ENCODE results near the gene PCGF6.

Gene PCGF6, protein sequence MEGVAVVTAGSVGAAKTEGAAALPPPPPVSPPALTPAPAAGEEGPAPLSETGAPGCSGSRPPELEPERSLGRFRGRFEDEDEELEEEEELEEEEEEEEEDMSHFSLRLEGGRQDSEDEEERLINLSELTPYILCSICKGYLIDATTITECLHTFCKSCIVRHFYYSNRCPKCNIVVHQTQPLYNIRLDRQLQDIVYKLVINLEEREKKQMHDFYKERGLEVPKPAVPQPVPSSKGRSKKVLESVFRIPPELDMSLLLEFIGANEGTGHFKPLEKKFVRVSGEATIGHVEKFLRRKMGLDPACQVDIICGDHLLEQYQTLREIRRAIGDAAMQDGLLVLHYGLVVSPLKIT

DNA sequence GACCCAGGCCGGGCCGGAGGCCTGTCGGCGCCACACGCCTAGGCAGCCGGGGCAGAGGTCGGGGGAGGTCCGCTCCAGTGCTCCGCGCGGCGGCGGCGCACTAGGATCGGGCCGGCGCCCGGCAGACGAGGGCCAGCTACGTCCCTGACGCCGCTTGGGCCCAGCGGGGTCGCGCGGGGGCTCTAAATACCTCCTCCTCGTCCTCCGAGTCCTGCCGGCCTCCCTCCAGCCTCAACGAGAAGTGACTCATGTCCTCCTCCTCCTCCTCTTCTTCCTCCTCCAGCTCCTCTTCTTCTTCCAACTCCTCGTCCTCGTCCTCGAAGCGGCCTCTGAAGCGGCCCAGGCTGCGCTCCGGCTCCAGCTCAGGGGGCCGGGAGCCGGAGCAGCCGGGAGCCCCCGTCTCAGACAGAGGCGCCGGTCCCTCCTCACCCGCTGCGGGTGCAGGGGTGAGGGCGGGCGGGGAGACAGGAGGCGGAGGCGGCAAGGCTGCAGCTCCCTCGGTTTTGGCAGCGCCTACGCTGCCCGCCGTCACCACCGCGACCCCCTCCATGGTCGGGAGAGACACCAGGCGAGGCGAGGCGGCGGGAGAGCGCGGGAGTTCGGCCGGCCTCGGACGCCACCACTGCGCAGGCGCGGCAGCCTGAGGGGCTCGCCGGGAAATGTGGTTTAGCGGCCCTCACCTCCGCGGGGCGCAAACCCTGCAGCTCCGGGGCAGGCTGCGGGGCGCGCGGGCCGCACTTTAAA is at the start of gene PCGF6:
PCGF6 (minus strand) TSS at position 624 of the 744 bp plus-strand sequence; CDS start at position 550, 74 bp downstream.
- Histone ChIP-seq H3K27me3 (ENCODE audit: control insufficient read depth, insufficient read depth, low read length) (no peaks in the 10 kb centered on the region), H3K9me3 (ENCODE audit: control insufficient read depth, low read depth, low read length) (no peaks in the 10 kb centered on the region), H3K36me3 (ENCODE audit: control insufficient read depth, low read depth, low read length) (peaks cover 24% of the 10 kb centered on the region), H3K4me3 (ENCODE audit: low read length) (peak within 1 kb of the TSS; percentile 83), H3K9ac (ENCODE audit: low read length) (peak within 1 kb of the TSS; percentile 83), H3K27ac (ENCODE audit: low read length) (no peak within 1 kb of the TSS), H3K4me1 (ENCODE audit: control insufficient read depth, low read depth, low read length) (no peaks in the 10 kb centered on the region)

DNA sequence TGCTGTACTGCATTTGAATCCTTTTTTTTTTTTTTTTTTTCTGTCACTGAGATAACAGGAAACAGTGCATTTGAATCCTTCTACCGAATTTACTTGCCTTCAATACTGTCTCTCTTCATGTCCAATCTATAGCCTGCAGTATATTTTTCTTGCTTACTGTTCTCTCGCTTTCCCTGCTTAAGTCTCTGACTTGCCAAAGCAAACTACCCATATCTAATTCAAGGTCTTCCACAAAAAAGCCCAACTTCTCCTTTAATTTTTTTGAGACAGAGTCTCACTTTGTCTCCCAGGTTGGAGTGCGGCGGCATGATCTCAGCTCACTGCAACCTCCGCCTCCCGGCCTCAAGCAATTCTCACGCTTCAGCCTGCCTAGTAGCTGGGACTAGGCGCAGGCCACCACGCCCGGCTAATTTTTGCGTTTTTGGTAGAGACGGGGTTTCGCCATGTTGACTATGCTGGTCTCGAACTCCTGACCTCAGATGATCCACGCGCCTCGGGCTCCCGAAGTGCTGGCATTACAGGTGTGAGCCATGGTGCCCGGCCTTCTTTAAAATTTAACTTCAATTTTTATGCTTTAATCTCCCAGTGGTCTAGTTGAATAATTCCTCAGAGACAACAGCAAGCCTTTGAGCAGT is 46.4 kb upstream of the PCGF6 start:
- Histone ChIP-seq H3K9me3 (ENCODE audit: control insufficient read depth, low read depth, low read length) (no peaks in the 10 kb centered on the region), H3K4me3 (ENCODE audit: low read length) (peak overlapping the region; percentile 98), H3K36me3 (ENCODE audit: control insufficient read depth, low read depth, low read length) (peaks cover 41% of the 10 kb centered on the region), H3K9ac (ENCODE audit: low read length) (peak overlapping the region; percentile 91), H3K4me1 (ENCODE audit: control insufficient read depth, low read depth, low read length) (peaks cover 15% of the 10 kb centered on the region), H3K27ac (ENCODE audit: low read length) (no peak overlapping the region), H3K27me3 (ENCODE audit: control insufficient read depth, insufficient read depth, low read length) (no peaks in the 10 kb centered on the region)

DNA sequence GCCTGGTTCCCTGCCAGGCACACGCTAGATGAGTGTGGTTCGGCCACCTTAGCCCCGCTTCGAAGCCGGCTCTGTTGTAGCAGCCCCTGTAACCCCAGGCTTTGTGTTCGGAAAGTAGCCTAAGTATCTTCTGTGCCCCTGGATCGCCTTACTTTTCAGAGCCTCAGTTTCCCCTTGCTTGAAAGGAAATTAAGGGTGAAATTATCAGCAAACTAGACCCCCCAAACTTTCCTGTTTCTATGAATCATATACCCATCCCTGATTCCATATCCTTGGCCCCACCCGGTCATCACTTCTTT is 45.8 kb upstream of the PCGF6 start:
- Histone ChIP-seq H3K9me3 (ENCODE audit: control insufficient read depth, low read depth, low read length) (no peaks in the 10 kb centered on the region), H3K4me3 (ENCODE audit: low read length) (peak overlapping the region; percentile 98), H3K27ac (ENCODE audit: low read length) (peak overlapping the region; percentile 39), H3K9ac (ENCODE audit: low read length) (peak overlapping the region; percentile 91), H3K27me3 (ENCODE audit: control insufficient read depth, insufficient read depth, low read length) (no peaks in the 10 kb centered on the region), H3K4me1 (ENCODE audit: control insufficient read depth, low read depth, low read length) (peaks cover 15% of the 10 kb centered on the region), H3K36me3 (ENCODE audit: control insufficient read depth, low read depth, low read length) (peaks cover 42% of the 10 kb centered on the region)

DNA sequence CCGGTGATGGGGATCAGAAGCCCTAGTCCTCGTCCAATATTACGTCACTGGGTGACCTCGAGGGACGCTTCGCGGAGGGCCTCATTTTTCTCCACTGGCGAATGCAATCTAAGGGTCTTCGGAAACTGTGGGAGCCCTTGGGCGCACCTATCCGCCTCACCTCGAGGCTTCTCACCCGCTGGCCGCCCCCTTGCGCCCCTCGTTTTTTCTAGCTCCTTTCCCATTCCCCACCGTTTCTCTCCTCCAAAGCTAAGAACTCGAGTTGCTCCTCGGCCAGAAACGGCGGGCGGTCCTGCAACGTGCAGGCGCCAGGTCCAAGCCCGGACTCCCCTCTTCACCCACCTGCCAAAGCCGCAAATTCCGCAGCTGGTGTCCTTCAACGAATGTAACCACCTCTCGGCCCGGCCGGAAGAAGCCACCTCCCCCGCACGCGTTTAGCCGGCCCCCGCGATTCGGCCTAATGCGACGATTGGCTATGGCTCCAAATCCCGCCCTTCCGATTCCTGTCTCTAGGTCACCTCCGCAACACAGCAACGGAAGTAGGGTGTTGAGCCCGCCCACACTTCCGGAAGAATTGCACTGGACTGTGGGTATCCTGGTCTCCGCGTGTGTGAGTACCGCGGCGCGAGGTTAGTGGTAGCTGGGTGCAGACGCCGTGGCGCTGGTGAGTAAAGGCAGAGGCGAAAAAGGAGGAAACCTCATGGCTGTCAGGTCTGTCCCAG is 45.3 kb upstream of the PCGF6 start, which contains the start of the genes ATP5MK and PDCD11:
ATP5MK (minus strand) TSS at position 409 of the 722 bp plus-strand sequence. CDS start 4,018 bp downstream, outside the sequence.
PDCD11 (plus strand) TSS at position 560 of the 722 bp plus-strand sequence. CDS start 1,801 bp downstream, outside the sequence.
- H3K4me1 ChIP-seq (ENCODE audit: control insufficient read depth, low read depth, low read length) = peaks cover 15% of the 10 kb centered on the region
- peak within 1 kb of the TSS; percentile 49 for H3K27ac ChIP-seq (ENCODE audit: low read length)
- H3K36me3 ChIP-seq (ENCODE audit: control insufficient read depth, low read depth, low read length) = peaks cover 44% of the 10 kb centered on the region
- H3K9ac ChIP-seq (ENCODE audit: low read length) = peak within 1 kb of the TSS; percentile 91
- no peaks in the 10 kb centered on the region for H3K9me3 ChIP-seq (ENCODE audit: control insufficient read depth, low read depth, low read length)
- no peaks in the 10 kb centered on the region for H3K27me3 ChIP-seq (ENCODE audit: control insufficient read depth, insufficient read depth, low read length)
- peak within 1 kb of the TSS; percentile 98 for H3K4me3 ChIP-seq (ENCODE audit: low read length)

DNA sequence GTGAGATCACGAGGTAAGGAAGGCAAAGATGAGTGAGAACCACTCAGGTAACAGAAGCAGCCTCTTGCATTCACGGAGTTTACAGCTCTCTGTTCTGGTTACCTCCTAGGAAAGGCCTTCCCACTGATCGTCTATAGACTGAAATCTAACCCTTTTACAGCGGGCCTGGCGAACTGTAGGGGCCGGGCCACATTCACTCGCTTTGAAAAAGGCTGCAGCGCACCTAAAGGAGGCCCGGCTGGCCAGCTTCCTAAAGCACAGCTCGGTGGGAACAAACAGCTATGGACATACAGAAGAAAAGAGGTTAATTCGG is 44.8 kb upstream of the PCGF6 start:
- Histone ChIP-seq H3K27ac (ENCODE audit: low read length) (peak overlapping the region; percentile 49), H3K36me3 (ENCODE audit: control insufficient read depth, low read depth, low read length) (peaks cover 46% of the 10 kb centered on the region), H3K4me1 (ENCODE audit: control insufficient read depth, low read depth, low read length) (peaks cover 15% of the 10 kb centered on the region)

DNA sequence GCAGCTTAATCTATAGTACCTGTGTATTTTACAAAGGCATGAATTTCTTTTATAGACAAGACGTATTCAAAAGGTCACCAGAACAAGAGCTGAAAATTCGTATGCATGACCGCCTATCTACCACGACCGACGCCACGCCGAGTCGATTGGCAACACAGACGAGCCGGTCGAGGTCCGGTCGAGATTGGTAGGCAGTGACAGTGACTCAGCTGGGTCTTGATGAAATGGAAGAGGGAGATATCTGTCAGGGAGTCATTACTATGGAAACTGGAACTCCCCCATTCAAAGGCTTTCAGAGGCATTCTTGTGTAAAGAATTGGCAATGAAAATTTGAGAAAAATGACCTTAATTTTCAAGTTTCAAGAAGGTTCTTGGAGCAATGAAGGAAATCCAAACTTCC is 43.2 kb upstream of the PCGF6 start:
- Histone ChIP-seq H3K9me3 (ENCODE audit: control insufficient read depth, low read depth, low read length) (no peaks in the 10 kb centered on the region), H3K4me3 (ENCODE audit: low read length) (no peak overlapping the region), H3K36me3 (ENCODE audit: control insufficient read depth, low read depth, low read length) (peaks cover 44% of the 10 kb centered on the region), H3K9ac (ENCODE audit: low read length) (no peak overlapping the region), H3K4me1 (ENCODE audit: control insufficient read depth, low read depth, low read length) (peaks cover 15% of the 10 kb centered on the region), H3K27me3 (ENCODE audit: control insufficient read depth, insufficient read depth, low read length) (no peaks in the 10 kb centered on the region), H3K27ac (ENCODE audit: low read length) (no peak overlapping the region)

More for the DNA sequence above, 44.8 kb upstream of the PCGF6 start:
- Histone ChIP-seq H3K9me3 (ENCODE audit: control insufficient read depth, low read depth, low read length) (no peaks in the 10 kb centered on the region), H3K9ac (ENCODE audit: low read length) (peak overlapping the region; percentile 91), H3K27me3 (ENCODE audit: control insufficient read depth, insufficient read depth, low read length) (no peaks in the 10 kb centered on the region), H3K4me3 (ENCODE audit: low read length) (peak overlapping the region; percentile 98)

DNA sequence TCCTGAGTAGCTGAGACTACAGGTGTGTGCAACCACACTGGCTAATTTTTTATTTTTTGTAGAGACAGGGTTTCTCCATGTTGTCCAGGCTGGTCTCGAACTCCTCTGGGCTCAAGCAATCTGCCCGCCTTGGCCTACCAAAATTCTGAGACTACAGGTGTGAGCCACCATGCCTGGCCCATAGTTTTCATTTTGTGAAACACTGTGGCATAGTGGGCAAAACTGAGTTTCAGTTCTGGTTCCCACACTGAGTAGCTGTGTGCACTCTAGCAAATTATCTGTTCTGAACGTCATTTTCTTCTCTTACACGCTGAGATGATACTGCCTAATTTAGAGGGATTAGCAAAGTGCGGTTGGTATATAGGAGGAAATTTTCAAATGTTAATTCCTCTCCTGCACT is 31.8 kb upstream of the PCGF6 start:
- H3K9ac ChIP-seq (ENCODE audit: low read length) = no peak overlapping the region
- no peaks in the 10 kb centered on the region for H3K27me3 ChIP-seq (ENCODE audit: control insufficient read depth, insufficient read depth, low read length)
- no peak overlapping the region for H3K27ac ChIP-seq (ENCODE audit: low read length)
- H3K36me3 ChIP-seq (ENCODE audit: control insufficient read depth, low read depth, low read length) = peaks cover 26% of the 10 kb centered on the region
- H3K4me3 ChIP-seq (ENCODE audit: low read length) = no peak overlapping the region
- H3K4me1 ChIP-seq (ENCODE audit: control insufficient read depth, low read depth, low read length) = no peaks in the 10 kb centered on the region
- no peaks in the 10 kb centered on the region for H3K9me3 ChIP-seq (ENCODE audit: control insufficient read depth, low read depth, low read length)

DNA sequence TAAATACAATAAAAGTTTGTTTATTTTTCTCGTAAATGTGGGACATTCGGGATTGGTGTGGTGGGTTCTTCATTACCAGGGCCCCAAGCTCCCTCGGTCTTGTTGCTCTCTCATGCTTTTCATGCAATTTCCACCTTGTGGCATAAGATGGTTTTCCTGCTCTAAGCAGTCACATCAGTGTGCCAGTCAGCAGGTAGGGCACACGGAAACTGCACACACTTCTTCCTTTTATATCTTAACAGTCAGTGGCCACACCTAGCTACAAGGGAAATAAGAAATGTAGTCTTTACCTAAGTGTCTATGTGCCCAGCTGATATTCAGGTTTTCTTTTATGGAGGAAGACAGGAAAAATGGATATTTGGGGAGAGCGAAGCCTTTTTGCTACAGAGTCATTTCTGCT is 23.3 kb upstream of the PCGF6 start:
- no peak overlapping the region for H3K4me3 ChIP-seq (ENCODE audit: low read length)
- no peaks in the 10 kb centered on the region for H3K9me3 ChIP-seq (ENCODE audit: control insufficient read depth, low read depth, low read length)
- no peaks in the 10 kb centered on the region for H3K4me1 ChIP-seq (ENCODE audit: control insufficient read depth, low read depth, low read length)
- peaks cover 26% of the 10 kb centered on the region for H3K36me3 ChIP-seq (ENCODE audit: control insufficient read depth, low read depth, low read length)
- H3K27me3 ChIP-seq (ENCODE audit: control insufficient read depth, insufficient read depth, low read length) = no peaks in the 10 kb centered on the region
- no peak overlapping the region for H3K9ac ChIP-seq (ENCODE audit: low read length)
- no peak overlapping the region for H3K27ac ChIP-seq (ENCODE audit: low read length)

DNA sequence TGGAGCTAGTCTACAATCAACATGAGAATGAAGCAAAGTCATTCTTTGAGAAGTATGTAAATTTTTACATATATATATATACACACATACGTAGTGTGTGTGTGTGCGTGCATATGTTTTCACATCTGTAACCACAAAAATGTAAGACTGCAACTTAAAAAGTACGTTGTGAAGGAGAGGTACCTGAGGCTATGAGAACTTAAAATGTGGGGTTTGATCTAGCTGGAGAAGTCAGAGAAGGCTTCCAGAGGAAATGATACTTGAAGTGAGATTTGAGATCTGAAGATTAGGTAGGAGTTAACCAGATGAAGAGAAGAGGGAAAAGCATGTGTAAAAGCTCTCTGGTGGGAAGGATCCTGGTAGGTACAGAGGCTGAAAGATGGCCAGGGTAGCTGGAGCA is 22.6 kb upstream of the PCGF6 start:
- Histone ChIP-seq H3K4me3 (ENCODE audit: low read length) (no peak overlapping the region), H3K9me3 (ENCODE audit: control insufficient read depth, low read depth, low read length) (no peaks in the 10 kb centered on the region), H3K27me3 (ENCODE audit: control insufficient read depth, insufficient read depth, low read length) (no peaks in the 10 kb centered on the region), H3K27ac (ENCODE audit: low read length) (no peak overlapping the region), H3K9ac (ENCODE audit: low read length) (no peak overlapping the region), H3K36me3 (ENCODE audit: control insufficient read depth, low read depth, low read length) (peaks cover 26% of the 10 kb centered on the region), H3K4me1 (ENCODE audit: control insufficient read depth, low read depth, low read length) (no peaks in the 10 kb centered on the region)

DNA sequence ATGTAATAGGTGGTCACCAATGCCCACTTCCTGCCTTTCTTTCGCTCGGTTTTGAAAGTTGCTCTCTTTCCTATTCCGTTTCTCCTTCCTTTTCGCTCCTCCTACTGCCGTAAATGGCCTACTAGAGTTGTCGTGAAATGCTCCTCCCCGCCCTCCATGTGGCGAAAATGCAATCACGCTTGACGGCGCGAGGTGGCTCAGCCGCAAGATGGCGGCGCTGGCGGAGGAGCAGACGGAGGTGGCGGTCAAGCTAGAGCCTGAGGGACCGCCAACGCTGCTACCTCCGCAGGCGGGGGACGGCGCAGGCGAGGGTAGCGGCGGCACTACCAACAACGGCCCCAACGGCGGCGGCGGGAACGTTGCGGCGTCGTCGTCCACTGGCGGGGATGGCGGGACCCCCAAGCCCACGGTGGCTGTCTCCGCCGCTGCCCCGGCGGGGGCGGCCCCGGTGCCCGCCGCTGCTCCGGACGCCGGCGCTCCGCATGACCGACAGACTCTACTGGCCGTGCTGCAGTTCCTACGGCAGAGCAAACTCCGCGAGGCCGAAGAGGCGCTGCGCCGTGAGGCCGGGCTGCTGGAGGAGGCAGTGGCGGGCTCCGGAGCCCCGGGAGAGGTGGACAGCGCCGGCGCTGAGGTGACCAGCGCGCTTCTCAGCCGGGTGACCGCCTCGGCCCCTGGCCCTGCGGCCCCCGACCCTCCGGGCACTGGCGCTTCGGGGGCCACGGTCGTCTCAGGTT is 17.0 kb upstream of the PCGF6 start, which contains the start of gene TAF5:
TAF5 (plus strand) TSS at position 195 of the 737 bp plus-strand sequence; CDS start at position 209, 14 bp downstream.
- no peaks in the 10 kb centered on the region for H3K36me3 ChIP-seq (ENCODE audit: control insufficient read depth, low read depth, low read length)
- H3K9ac ChIP-seq (ENCODE audit: low read length) = peak within 1 kb of the TSS; percentile 53
- H3K27me3 ChIP-seq (ENCODE audit: control insufficient read depth, insufficient read depth, low read length) = no peaks in the 10 kb centered on the region
- H3K9me3 ChIP-seq (ENCODE audit: control insufficient read depth, low read depth, low read length) = no peaks in the 10 kb centered on the region
- H3K27ac ChIP-seq (ENCODE audit: low read length) = no peak within 1 kb of the TSS
- H3K4me1 ChIP-seq (ENCODE audit: control insufficient read depth, low read depth, low read length) = no peaks in the 10 kb centered on the region
- H3K4me3 ChIP-seq (ENCODE audit: low read length) = peak within 1 kb of the TSS; percentile 80
